SK-N-SH (cell line): ENCODE data around the gene MACROD2.

Experiments
- CHD2 ChIP-seq: fragments of 150-350 bp; IDR thresholded peaks from 2 replicates; pipeline ENCODE4 v1.6.1; 2018; ENCODE audit warnings: low read length; ENCODE audit not compliant: partially characterized antibody
- ELF1 ChIP-seq: IDR thresholded peaks from 2 replicates; pipeline ENCODE4 v1.4.0; 2012
- GABPA ChIP-seq: IDR thresholded peaks from 2 replicates; pipeline ENCODE4 v1.4.0; 2012; ENCODE audit warnings: low read depth, mild to moderate bottlenecking
- NRF1 ChIP-seq: IDR thresholded peaks from 2 replicates; pipeline ENCODE4 v1.6.1; 2012; ENCODE audit warnings: low read depth, mild to moderate bottlenecking, low read length
- POLR2AphosphoS5 ChIP-seq: IDR thresholded peaks from 2 replicates; pipeline ENCODE4 v1.6.1; 2012; ENCODE audit warnings: low read depth, low read length
- RFX5 ChIP-seq: IDR thresholded peaks from 2 replicates; pipeline ENCODE4 v1.6.1; 2012; ENCODE audit warnings: mild to moderate bottlenecking, improper control_type of control experiment, low read length
- SIN3A ChIP-seq: IDR thresholded peaks from 2 replicates; pipeline ENCODE4 v1.6.1; 2012; ENCODE audit warnings: low read depth, mild to moderate bottlenecking, low read length, moderate library complexity, borderline replicate concordance
- SMC3 ChIP-seq: IDR thresholded peaks from 2 replicates; pipeline ENCODE4 v1.6.1; 2012; ENCODE audit warnings: low read depth, low read length, improper control_type of control experiment
- TAF1 ChIP-seq: IDR thresholded peaks from 2 replicates; pipeline ENCODE4 v1.6.1; 2012; ENCODE audit warnings: low read depth, mild to moderate bottlenecking, low read length, moderate library complexity, borderline replicate concordance
- TEAD4 ChIP-seq: IDR thresholded peaks from 2 replicates; pipeline ENCODE4 v1.4.0; 2012; ENCODE audit warnings: mild to moderate bottlenecking, borderline replicate concordance; ENCODE audit not compliant: insufficient read depth
- YY1 ChIP-seq: IDR thresholded peaks from 2 replicates; pipeline ENCODE4 v1.4.0; 2012; ENCODE audit warnings: low read depth, mild to moderate bottlenecking
- ZBTB33 ChIP-seq: IDR thresholded peaks from 2 replicates; pipeline ENCODE4 v1.4.0; 2012; ENCODE audit warnings: low read depth, borderline replicate concordance
- TF ChIP-seq, protein P1 (sequence below): fragments of 200-600 bp; sonication (generic); IDR thresholded peaks from 2 replicates; pipeline ENCODE4 v1.6.1; 2017; ENCODE audit warnings: antibody characterized with exemption, mild to moderate bottlenecking, moderate library complexity

DNA sequence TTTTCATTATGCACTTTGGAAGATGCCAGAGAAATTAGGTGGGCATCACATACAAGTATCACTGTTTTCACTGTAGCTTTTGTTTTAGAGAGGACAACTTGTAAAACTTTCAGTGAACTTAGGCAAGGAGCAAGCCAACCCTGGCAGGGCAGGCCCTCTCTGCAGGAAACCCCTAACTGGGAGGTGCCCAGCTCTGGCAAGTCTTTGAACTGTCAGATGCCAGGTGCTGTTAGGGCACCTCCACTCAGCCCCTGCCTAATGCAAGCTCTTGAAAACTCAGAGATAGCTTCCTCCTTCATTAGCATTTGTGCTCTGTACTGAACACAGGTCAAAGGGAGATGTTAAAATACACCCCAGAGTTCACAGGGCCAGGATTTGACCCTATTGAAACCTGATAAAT, 1116.3 kb downstream of the MACROD2 start:
- TF ChIP-seq, protein P1, sequence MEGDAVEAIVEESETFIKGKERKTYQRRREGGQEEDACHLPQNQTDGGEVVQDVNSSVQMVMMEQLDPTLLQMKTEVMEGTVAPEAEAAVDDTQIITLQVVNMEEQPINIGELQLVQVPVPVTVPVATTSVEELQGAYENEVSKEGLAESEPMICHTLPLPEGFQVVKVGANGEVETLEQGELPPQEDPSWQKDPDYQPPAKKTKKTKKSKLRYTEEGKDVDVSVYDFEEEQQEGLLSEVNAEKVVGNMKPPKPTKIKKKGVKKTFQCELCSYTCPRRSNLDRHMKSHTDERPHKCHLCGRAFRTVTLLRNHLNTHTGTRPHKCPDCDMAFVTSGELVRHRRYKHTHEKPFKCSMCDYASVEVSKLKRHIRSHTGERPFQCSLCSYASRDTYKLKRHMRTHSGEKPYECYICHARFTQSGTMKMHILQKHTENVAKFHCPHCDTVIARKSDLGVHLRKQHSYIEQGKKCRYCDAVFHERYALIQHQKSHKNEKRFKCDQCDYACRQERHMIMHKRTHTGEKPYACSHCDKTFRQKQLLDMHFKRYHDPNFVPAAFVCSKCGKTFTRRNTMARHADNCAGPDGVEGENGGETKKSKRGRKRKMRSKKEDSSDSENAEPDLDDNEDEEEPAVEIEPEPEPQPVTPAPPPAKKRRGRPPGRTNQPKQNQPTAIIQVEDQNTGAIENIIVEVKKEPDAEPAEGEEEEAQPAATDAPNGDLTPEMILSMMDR: no peak
- TF ChIP-seq SIN3A (no peak), TAF1 (no peak), POLR2AphosphoS5 (no peak), GABPA (no peak), NRF1 (no peak), YY1 (no peak), CHD2 (no peak), ELF1 (no peak), SMC3 (no peak), TEAD4 (no peak), RFX5 (no peak), ZBTB33 (no peak)
